ENCODE data around the gene PIK3CD. TPM values are rescaled to one million over a fixed set of nuclear protein-coding genes. Genes with fewer than 3 reads are reported as not detected.

PIK3CD gene
- total and polyA plus RNA-seq, 2 of the 8 experiments (the other 6 are each of a cell fraction or from before 2014, with no cell fraction given), result 20.6 to 24.1 TPM

DNA sequence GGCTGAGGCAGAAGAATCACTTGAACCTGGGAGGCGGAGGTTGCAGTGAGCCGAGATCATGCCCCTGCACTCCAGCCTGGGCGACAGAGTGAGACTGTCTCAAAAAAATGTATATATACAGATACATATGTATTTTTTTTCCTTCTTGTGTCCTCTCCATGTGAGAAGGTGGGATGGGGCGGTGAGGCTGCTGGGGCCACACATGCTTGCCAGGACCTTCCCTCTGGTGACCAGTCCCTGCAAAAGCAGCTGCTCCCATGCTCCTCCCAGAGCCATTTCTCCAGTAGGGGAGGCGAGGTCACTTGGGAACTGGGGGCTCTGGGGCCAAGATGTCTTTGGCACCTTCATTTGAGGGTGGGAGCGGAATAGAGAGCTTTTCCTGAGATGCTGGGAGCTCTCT lies 74.9 kb downstream of the PIK3CD start (continued):
- TF ChIP-seq, protein P1, sequence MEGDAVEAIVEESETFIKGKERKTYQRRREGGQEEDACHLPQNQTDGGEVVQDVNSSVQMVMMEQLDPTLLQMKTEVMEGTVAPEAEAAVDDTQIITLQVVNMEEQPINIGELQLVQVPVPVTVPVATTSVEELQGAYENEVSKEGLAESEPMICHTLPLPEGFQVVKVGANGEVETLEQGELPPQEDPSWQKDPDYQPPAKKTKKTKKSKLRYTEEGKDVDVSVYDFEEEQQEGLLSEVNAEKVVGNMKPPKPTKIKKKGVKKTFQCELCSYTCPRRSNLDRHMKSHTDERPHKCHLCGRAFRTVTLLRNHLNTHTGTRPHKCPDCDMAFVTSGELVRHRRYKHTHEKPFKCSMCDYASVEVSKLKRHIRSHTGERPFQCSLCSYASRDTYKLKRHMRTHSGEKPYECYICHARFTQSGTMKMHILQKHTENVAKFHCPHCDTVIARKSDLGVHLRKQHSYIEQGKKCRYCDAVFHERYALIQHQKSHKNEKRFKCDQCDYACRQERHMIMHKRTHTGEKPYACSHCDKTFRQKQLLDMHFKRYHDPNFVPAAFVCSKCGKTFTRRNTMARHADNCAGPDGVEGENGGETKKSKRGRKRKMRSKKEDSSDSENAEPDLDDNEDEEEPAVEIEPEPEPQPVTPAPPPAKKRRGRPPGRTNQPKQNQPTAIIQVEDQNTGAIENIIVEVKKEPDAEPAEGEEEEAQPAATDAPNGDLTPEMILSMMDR (IDR thresholded peaks at IDR 0.05; ENCODE audit: control extremely low read depth in 1 of 3, insufficient read depth in 1 of 3, low read depth in 1 of 3, low read length in 3 of 3), result no peak
- TF ChIP-seq PHF8 (conservative IDR thresholded peaks at IDR 0.05; ENCODE audit: low read depth, low read length) (no peak), BCL11A (IDR thresholded peaks at IDR 0.05; ENCODE audit: low read depth in 2 of 2, low read length in 2 of 2) (no peak), POLR2A (IDR thresholded peaks at IDR 0.05; ENCODE audit: control extremely low read depth in 1 of 2, low read depth in 2 of 2, low read length in 2 of 2) (no peak), GABPA (IDR thresholded peaks at IDR 0.05; ENCODE audit: borderline replicate concordance, insufficient read depth, low read length) (no peak), NANOG (IDR thresholded peaks at IDR 0.05; ENCODE audit: insufficient read depth, low read depth, low read length, poor library complexity, severe bottlenecking) (no peak)

Measured in H1 (cell line).